SK-N-MC (cell line): ENCODE results near the gene AGO3.
"Not testable (repeated sequence)": the region's sequence is repeated elsewhere in the genome, so short reads cannot be mapped to it uniquely, and the experiment has no call there.

ENCODE experiments used
- DNase-seq: peaks from one replicate; pipeline ENCODE4 v3.0.0-alpha.2; 2011; ENCODE audit warnings: low read depth, low spot score
- H3K27ac ChIP-seq: fragments of 200-600 bp; sonication (generic); 2 replicates; pipeline ENCODE4 v1.5.1; 2016; ENCODE audit warnings: mixed run types
- H3K36me3 ChIP-seq: fragments of 200-600 bp; sonication (generic); 2 replicates; pipeline ENCODE4 v1.6.1; 2017; ENCODE audit warnings: antibody characterized with exemption, low read length, mixed read lengths; ENCODE audit not compliant: insufficient read depth
- H3K4me3 ChIP-seq: fragments of 200-600 bp; sonication (generic); 2 replicates; pipeline ENCODE4 v1.5.1; 2016
- H3K9ac ChIP-seq: fragments of 200-600 bp; sonication (generic); 2 replicates; pipeline ENCODE4 v1.8.0; 2017; ENCODE audit warnings: mixed run types, mixed read lengths; ENCODE audit not compliant: insufficient read length
- H3K9me3 ChIP-seq: fragments of 200-600 bp; sonication (generic); 2 replicates; pipeline ENCODE4 v1.6.1; 2017; ENCODE audit warnings: low read depth, mild to moderate bottlenecking, antibody characterized with exemption, low read length, moderate library complexity, mixed read lengths
- EZH2 ChIP-seq: fragments of 200-600 bp; sonication (generic); IDR thresholded peaks from one replicate; pipeline ENCODE4 v1.6.1; 2017; ENCODE audit warnings: antibody characterized with exemption
- FOXP2 ChIP-seq: optimal IDR thresholded peaks from 2 replicates; pipeline ENCODE3; 2011; ENCODE audit warnings: mild to moderate bottlenecking, moderate library complexity; ENCODE audit not compliant: insufficient read depth; ENCODE audit errors: extremely low read length, control extremely low read depth
- POLR2AphosphoS5 ChIP-seq: IDR thresholded peaks from 2 replicates; pipeline ENCODE4 v1.6.1; 2012; ENCODE audit warnings: mild to moderate bottlenecking, low read depth, low read length, borderline replicate concordance

AGO3 gene

DNA sequence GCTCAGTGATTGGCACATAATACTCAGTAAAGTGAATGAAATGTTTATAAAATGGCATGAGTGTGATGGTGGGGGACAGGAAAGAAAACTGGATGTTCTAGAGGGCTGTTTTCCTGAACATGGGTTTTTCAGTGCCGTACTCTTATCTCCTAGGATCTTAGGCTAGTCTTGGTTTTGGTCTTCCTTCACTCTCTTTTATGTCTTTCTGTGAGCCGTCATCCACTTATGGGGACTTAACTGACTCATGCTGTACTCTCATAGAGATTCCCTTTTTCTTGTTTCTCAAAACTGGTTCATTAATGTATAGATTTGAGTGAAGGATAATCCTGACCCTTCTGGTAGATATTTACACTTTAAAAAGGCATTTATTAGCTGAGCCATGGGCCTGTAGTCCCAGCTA is 16.6 kb downstream of the AGO3 start:
- no peak for TF ChIP-seq FOXP2
- TF ChIP-seq EZH2, result no peak
- TF ChIP-seq POLR2AphosphoS5, result no peak
- H3K4me3 ChIP-seq, result no peak overlapping the region
- H3K36me3 ChIP-seq, result peaks cover 19% of the 10 kb centered on the region
- H3K9me3 ChIP-seq, result no peaks in the 10 kb centered on the region
- DNase-seq, result no peak
- H3K9ac ChIP-seq, result no peak overlapping the region
- H3K27ac ChIP-seq, result no peak overlapping the region

DNA sequence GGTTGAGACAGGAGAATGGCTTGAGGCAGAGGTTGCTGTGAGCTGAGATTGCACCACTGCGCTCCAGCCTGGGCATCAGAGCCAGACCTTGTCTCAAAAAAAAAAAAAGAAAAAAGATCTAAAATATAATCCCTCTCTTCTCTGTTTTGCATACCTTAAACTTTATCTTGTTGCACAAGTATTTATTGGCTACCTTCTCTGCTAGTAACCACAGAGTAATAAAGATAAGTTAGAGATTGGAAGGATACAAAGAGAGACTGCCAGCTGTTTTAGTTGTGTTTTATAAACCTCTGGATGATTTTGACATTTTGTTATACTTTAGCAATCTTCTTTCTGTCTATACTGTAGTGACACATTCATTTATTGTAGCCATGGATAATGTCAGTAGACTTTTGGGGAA is 27.7 kb downstream of the AGO3 start:
- TF ChIP-seq EZH2 (no peak), POLR2AphosphoS5 (no peak), FOXP2 (no peak)
- Histone ChIP-seq H3K4me3 (no peak overlapping the region), H3K9me3 (no peaks in the 10 kb centered on the region), H3K36me3 (no peaks in the 10 kb centered on the region), H3K27ac (peak overlapping the region; percentile 73), H3K9ac (no peak overlapping the region)
- DNase-seq, result no peak

GRCh38 chr1:35959304-35959703 is 28.4 kb downstream of the AGO3 start:
- DNase-seq, result no peak
- TF ChIP-seq FOXP2 (no peak), EZH2 (no peak)
- Histone ChIP-seq H3K4me3 (no peak overlapping the region), H3K36me3 (no peaks in the 10 kb centered on the region), H3K9ac (no peak overlapping the region), H3K9me3 (no peaks in the 10 kb centered on the region), H3K27ac (peak overlapping the region; percentile 73)

GRCh38 chr1:35962952-35963351 is 32.0 kb downstream of the AGO3 start:
- H3K27ac ChIP-seq, result no peak overlapping the region
- no peak overlapping the region for H3K9ac ChIP-seq
- peaks cover 6% of the 10 kb centered on the region for H3K36me3 ChIP-seq
- H3K4me3 ChIP-seq, result no peak overlapping the region
- no peak for TF ChIP-seq EZH2
- no peak for TF ChIP-seq POLR2AphosphoS5
- TF ChIP-seq FOXP2, result no peak
- DNase-seq, result no peak
- H3K9me3 ChIP-seq, result no peaks in the 10 kb centered on the region

DNA sequence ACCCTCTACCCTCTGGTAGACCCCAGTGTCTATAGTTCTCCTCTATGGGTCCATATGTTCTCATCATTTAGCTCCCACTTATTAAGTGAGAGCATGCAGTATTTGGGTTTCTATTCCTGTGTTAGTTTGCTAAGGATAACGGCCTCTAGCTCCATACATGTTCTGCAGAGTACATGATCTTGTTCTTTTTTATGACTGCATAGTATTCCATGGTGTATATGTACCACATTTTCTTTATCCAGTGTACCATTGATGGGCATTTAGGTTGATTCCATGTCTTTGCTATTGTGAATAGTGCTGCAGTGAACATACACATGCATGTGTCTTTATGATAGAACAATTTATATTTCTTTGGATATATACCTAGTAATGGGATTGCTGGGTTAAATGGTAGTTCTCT is 33.4 kb downstream of the AGO3 start:
- not testable (repeated sequence) for H3K9me3 ChIP-seq, DNase-seq, H3K27ac ChIP-seq, H3K4me3 ChIP-seq, H3K9ac ChIP-seq
- peaks cover 15% of the 10 kb centered on the region for H3K36me3 ChIP-seq

DNA sequence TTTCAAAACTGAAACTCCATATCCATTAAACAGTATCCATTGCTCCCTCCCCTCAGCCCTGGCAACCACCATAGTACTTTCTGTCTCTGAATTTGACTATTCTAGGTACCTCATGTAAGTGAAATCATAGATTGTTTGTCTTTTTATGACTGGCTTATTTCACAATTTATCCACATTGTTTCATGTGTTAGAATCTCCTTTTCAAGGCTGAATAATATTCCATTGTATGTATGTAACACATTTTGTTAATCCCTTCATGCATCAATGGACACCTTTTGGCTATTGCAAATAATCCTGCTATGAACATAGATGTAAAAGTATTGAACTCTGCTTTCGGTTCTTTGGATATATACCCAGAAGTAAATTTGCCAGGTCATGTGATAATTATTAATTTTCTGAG is 37.5 kb downstream of the AGO3 start:
- no peak for DNase-seq
- no peak overlapping the region for H3K9ac ChIP-seq
- TF ChIP-seq FOXP2 (no peak), POLR2AphosphoS5 (no peak), EZH2 (no peak)

GRCh38 chr1:35971601-35972000 is 40.7 kb downstream of the AGO3 start:
- Histone ChIP-seq H3K36me3 (peaks cover 46% of the 10 kb centered on the region), H3K4me3 (no peak overlapping the region), H3K9me3 (no peaks in the 10 kb centered on the region), H3K27ac (no peak overlapping the region), H3K9ac (no peak overlapping the region)
- no peak for DNase-seq
- no peak for TF ChIP-seq EZH2
- TF ChIP-seq POLR2AphosphoS5, result no peak
- no peak for TF ChIP-seq FOXP2

More for the DNA sequence above, 37.5 kb downstream of the AGO3 start:
- H3K27ac ChIP-seq, result no peak overlapping the region
- no peaks in the 10 kb centered on the region for H3K9me3 ChIP-seq
- H3K36me3 ChIP-seq, result peaks cover 26% of the 10 kb centered on the region
- no peak overlapping the region for H3K4me3 ChIP-seq

DNA sequence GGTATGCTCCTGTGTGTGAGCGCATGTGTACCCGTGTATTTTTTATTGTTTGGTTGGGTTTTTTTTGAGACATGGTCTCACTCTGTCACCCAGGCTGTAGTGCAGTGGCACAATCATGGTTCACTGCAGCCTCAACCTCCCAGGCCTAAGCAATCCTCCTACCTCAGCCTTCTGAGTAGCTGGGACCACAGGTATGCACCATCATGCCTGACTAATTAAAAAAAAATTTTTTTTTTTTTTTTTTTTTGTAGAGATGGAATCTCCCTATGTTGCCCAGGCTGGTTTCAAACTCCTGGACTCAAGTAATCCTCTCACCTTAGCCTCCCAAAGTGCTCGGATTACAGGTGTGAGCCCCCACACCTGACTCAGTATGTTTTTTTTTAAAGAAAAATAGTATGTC is 41.7 kb downstream of the AGO3 start:
- H3K4me3 ChIP-seq, DNase-seq, H3K9me3 ChIP-seq, H3K27ac ChIP-seq, H3K9ac ChIP-seq: not testable (repeated sequence)
- peaks cover 46% of the 10 kb centered on the region for H3K36me3 ChIP-seq

GRCh38 chr1:35980090-35980489 is 49.2 kb downstream of the AGO3 start:
- peaks cover 30% of the 10 kb centered on the region; the same call in 1 of the 2 replicates for H3K36me3 ChIP-seq
- H3K9ac ChIP-seq, result no peak overlapping the region

DNA sequence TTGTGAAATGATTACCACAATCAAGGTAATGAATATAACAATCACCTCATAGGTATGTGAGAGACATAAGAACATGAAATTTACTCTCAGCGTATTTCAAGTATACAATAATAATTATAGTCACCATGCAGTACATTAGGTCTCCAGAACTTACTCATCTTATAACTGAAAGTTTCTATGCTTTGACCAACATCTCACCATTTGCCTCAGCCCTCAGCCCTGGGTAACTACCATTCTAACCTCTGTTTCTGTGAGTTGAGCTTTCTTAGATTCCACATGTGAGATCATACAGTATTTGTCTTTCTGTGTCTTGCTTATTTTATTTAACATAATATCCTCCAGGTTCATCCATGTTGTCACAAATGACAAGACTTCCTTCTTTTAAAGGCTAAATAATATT is 57.3 kb downstream of the AGO3 start:
- no peak for DNase-seq
- no peak overlapping the region for H3K4me3 ChIP-seq
- TF ChIP-seq EZH2, result no peak
- TF ChIP-seq FOXP2, result no peak
- no peak for TF ChIP-seq POLR2AphosphoS5
- peaks cover 13% of the 10 kb centered on the region; the same call in 1 of the 2 replicates for H3K36me3 ChIP-seq
- H3K27ac ChIP-seq, result no peak overlapping the region
- H3K9ac ChIP-seq, result no peak overlapping the region
- H3K9me3 ChIP-seq, result no peaks in the 10 kb centered on the region

More at GRCh38 chr1:35980090-35980489, 49.2 kb downstream of the AGO3 start:
- TF ChIP-seq POLR2AphosphoS5, result no peak
- no peak for TF ChIP-seq EZH2
- no peak for TF ChIP-seq FOXP2
- Histone ChIP-seq H3K9me3 (no peaks in the 10 kb centered on the region), H3K4me3 (no peak overlapping the region), H3K27ac (no peak overlapping the region)
- no peak for DNase-seq
